Esophagus squamous epithelium (tissue), 5 donors: ENCODE data around the gene CRTC2. TPM values are rescaled to one million over a fixed set of nuclear protein-coding genes. Genes with fewer than 3 reads are reported as not detected.
"Not testable (repeated sequence)": the region's sequence is repeated elsewhere in the genome, so short reads cannot be mapped to it uniquely, and the experiment has no call there.

Experiments
- DNase-seq: peaks from one replicate; lab custom pipeline; 2025; lab: John Stamatoyannopoulos, UW
- H3K27ac ChIP-seq, 4 donors: fragments of 200-600 bp; sonication (generic); one replicate each; pipeline ENCODE4 v1.5.1; 2016 to 2019; ENCODE audit warnings: mild to moderate bottlenecking in 1 of 4
- H3K27me3 ChIP-seq, 4 donors: fragments of 200-600 bp; sonication (generic); 1 replicate in 3 of 4; 2 replicates in 1 of 4; pipeline versions ENCODE4 v1.5.1 to v1.6.0; 2017 to 2021; ENCODE audit warnings: antibody characterized with exemption in 1 of 4
- H3K36me3 ChIP-seq, 3 donors: fragments of 200-600 bp; sonication (generic); one replicate each; pipeline ENCODE4 v1.5.1; 2016 to 2019
- H3K4me1 ChIP-seq, 3 donors: fragments of 200-600 bp; sonication (generic); one replicate each; pipeline ENCODE4 v1.5.1; 2017 to 2019
- H3K4me3 ChIP-seq, 4 donors: fragments of 200-600 bp; sonication (generic); 1 replicate in 3 of 4; 2 replicates in 1 of 4; pipeline ENCODE4 v1.5.1; 2016 to 2019; ENCODE audit warnings: mild to moderate bottlenecking in 2 of 4, moderate library complexity in 1 of 4
- H3K9me3 ChIP-seq, 3 donors: fragments of 200-600 bp; sonication (generic); one replicate each; pipeline ENCODE4 v1.5.1; 2016 to 2019
- POLR2A ChIP-seq, 4 donors: fragments of 450-650 bp; IDR thresholded peaks; one replicate each; pipeline ENCODE4 v1.6.1; 2017; ENCODE audit warnings: antibody characterized with exemption in 4 of 4, mild to moderate bottlenecking in 4 of 4, moderate library complexity in 3 of 4
- WGBS, 2 donors: methylation state at CpG; one replicate each; pipeline ENCODE4 v1.1.5; 2018; 5-methylcytosine and 5-hydroxymethylcytosine counted together
- intact Hi-C: fragments of 100-400 bp; cut with DNase I; formaldehyde crosslinking; loops from one replicate; pipeline ENCODE4 v1.15.0; 2022
- total RNA-seq, 4 donors: library from RNA; depleted of rRNA; stranded (reverse); fragments of >200 nt; gene quantifications; one replicate each; pipeline ENCODE4 v1.1.0, GENCODE V29; 2016
- TF ChIP-seq, protein P1 (sequence below), 6 experiments: fragments of 450-650 bp in 4 of 6; fragments of 200-600 bp in 2 of 6; sonication (generic) in 2 of 6; IDR thresholded peaks; one replicate each; pipeline ENCODE4 v1.5.1; 2016 to 2019; ENCODE audit warnings: antibody characterized with exemption in 6 of 6, mild to moderate bottlenecking in 4 of 6, moderate library complexity in 4 of 6
- donor health status: DM: yes; HTN: yes; CAD: no.

Gene CRTC2
- total RNA-seq, 4 donors from 2014 or later = 7.5 to 13.2 (median 8.0) TPM

DNA sequence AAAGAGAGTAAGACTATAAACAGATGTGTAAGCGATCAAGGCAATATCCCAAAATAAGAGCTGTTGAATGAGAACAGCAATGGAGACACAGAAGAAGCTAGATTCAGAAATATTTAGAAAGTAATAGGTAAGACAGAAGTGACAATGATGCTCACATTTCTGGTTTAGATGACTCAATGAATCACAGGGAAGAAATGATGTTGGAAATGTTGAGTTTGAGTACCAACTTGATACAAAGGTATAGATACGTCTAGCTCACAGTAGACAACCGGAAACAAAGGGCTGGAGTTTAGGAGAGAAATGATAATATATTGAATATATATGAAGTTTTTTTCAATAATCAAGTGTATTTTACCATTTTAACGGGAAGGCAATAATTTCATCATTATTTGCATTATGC, 42.1 kb downstream of the CRTC2 start:
- peaks cover 18 to 48% (median 21%) of the 10 kb centered on the region in 3 donors for H3K4me1 ChIP-seq
- peaks cover 0 to 23% (median 0%) of the 10 kb centered on the region in 3 donors for H3K36me3 ChIP-seq
- no peak for DNase-seq
- intact Hi-C loops = no loop called here
- H3K27me3 ChIP-seq = no peaks in the 10 kb centered on the region
- TF ChIP-seq, protein P1, sequence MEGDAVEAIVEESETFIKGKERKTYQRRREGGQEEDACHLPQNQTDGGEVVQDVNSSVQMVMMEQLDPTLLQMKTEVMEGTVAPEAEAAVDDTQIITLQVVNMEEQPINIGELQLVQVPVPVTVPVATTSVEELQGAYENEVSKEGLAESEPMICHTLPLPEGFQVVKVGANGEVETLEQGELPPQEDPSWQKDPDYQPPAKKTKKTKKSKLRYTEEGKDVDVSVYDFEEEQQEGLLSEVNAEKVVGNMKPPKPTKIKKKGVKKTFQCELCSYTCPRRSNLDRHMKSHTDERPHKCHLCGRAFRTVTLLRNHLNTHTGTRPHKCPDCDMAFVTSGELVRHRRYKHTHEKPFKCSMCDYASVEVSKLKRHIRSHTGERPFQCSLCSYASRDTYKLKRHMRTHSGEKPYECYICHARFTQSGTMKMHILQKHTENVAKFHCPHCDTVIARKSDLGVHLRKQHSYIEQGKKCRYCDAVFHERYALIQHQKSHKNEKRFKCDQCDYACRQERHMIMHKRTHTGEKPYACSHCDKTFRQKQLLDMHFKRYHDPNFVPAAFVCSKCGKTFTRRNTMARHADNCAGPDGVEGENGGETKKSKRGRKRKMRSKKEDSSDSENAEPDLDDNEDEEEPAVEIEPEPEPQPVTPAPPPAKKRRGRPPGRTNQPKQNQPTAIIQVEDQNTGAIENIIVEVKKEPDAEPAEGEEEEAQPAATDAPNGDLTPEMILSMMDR (IDR thresholded peaks at IDR 0.05) = no peak
- no peaks in the 10 kb centered on the region for H3K9me3 ChIP-seq
- WGBS, 2 donors = 74 to 78% methylated on average over 4 of the region's 4 CpGs
- no peak overlapping the region for H3K27ac ChIP-seq
- no peak overlapping the region for H3K4me3 ChIP-seq

DNA sequence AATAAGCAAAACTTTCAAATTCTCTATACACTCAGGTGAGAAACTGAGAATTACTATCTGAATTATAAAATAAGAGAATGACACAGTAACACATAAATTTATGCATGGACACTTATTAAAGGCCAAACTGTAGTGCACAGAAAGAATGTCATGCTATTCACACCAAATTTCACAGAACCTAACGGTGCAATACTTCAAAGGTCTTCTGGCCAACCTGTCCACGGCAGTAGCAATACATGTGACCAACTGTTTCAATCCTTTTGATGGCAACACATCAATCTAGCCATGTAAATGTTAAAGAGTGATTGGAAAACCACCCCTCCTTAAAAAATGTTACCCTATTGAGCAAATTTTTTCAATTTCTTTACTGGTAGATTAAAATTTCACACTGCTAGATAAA, 46.1 kb downstream of the CRTC2 start:
- H3K27ac ChIP-seq = no peak overlapping the region
- TF ChIP-seq, protein P1 (IDR thresholded peaks at IDR 0.05) = no peak
- TF ChIP-seq POLR2A (IDR thresholded peaks at IDR 0.05) = no peak
- H3K4me3 ChIP-seq = no peak overlapping the region
- no peaks in the 10 kb centered on the region for H3K9me3 ChIP-seq
- 63 to 65% methylated on average over 2 of the region's 2 CpGs for WGBS, 2 donors
- no peaks in the 10 kb centered on the region for H3K27me3 ChIP-seq
- H3K4me1 ChIP-seq = peaks cover 0 to 16% (median 0%) of the 10 kb centered on the region in 3 donors
- intact Hi-C loops = no loop called here
- H3K36me3 ChIP-seq = peaks cover 0 to 36% (median 0%) of the 10 kb centered on the region in 3 donors
- DNase-seq = no peak

DNA sequence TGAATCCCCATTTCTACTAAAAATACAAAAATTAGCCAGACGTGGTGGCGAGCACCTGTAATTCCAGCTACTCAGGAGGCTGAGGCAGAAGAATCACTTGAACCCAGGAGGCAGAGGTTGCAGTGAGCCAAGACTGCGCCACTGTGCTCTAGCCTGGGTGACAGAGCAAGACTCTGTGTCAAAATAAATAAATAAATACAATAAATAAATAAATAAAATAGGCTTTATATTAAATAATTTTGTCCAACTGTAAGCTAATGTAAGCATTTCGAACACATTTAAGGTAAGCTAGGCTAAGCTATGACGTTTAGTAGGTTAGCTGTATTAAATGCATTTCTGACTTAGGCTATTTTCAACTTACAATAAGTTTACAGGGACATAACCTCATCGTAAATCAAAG, 47.9 kb downstream of the CRTC2 start:
- WGBS, 2 donors = 80 to 87% methylated on average over 6 of the region's 6 CpGs
- H3K4me1 ChIP-seq = peaks cover 0 to 12% (median 0%) of the 10 kb centered on the region in 3 donors
- H3K27ac ChIP-seq, H3K4me3 ChIP-seq, DNase-seq, intact Hi-C loops, H3K9me3 ChIP-seq, H3K27me3 ChIP-seq: not testable (repeated sequence)
- peaks cover 0 to 41% (median 0%) of the 10 kb centered on the region in 3 donors for H3K36me3 ChIP-seq

DNA sequence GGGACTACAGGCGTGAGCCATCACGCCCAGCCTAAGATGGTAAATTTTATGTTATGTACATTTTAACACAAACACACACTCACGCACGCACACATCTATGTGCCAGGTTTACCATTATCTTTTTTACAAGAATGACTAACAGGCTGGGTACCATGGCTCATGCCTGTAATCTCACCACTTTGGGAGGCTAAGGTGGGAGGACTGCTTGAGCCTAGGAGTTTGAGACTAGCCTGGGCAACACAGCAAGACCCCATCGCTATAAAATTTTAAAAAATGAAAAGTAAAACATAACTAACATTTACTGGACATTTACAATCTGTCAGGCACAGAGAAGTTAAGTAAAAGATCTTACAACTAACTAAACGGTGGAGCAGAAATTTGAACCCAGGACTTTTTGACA, 50.3 kb downstream of the CRTC2 start:
- TF ChIP-seq POLR2A (IDR thresholded peaks at IDR 0.05) = no peak
- TF ChIP-seq, protein P1 (IDR thresholded peaks at IDR 0.05) = no peak
- Histone ChIP-seq H3K4me3 (no peak overlapping the region), H3K9me3 (no peaks in the 10 kb centered on the region), H3K36me3 (peaks cover 0 to 33% (median 0%) of the 10 kb centered on the region in 3 donors), H3K27ac (no peak overlapping the region), H3K27me3 (no peaks in the 10 kb centered on the region), H3K4me1 (peaks cover 0 to 26% (median 0%) of the 10 kb centered on the region in 3 donors)
- WGBS, 2 donors = 95% methylated on average over 4 to 6 of the region's 6 CpGs
- intact Hi-C loops = no loop called here
- DNase-seq = no peak

DNA sequence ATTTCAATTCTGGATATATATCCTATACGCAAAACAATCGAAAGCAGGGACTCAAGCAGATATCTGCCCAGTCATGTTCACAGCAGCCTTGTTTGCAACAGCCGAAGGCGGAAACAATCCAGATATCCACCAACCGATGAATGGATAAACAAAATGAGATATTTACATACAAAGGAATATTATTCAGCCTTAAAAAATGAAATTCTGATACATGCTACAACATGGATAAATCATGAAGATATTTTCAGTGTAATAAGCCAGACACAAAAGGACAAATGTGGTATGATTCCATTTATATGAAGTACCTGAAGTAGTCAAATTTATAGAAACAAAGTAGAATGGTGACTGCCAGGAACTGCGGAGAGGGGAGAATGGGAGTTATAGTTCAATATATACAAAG, 51.3 kb downstream of the CRTC2 start:
- DNase-seq = no peak
- no peak for TF ChIP-seq POLR2A (IDR thresholded peaks at IDR 0.05)
- TF ChIP-seq, protein P1 (IDR thresholded peaks at IDR 0.05) = no peak

DNA sequence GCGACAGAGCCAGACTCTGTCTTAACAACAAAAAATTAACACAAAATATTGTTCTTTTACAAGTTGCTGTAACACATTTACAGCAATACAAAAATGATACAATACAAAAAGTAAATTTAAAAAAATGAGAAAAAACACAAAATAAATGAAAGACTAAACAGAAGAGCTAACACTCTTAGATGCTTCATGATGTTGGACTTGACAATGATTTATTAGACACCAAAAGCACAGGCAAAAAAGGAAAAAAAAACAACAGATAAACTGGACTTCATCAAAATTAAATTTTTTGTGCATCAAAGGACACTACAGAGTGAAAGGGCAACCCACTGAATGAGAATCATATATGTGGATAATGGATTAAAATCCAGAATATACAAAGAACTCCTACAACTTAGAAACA, 52.0 kb downstream of the CRTC2 start:
- Histone ChIP-seq H3K4me1 (peaks cover 0 to 25% (median 0%) of the 10 kb centered on the region in 3 donors), H3K36me3 (peaks cover 0 to 42% (median 0%) of the 10 kb centered on the region in 3 donors), H3K27me3 (no peaks in the 10 kb centered on the region), H3K27ac (no peak overlapping the region), H3K4me3 (no peak overlapping the region), H3K9me3 (no peaks in the 10 kb centered on the region)
- no peak for DNase-seq
- 75 to 100% methylated on average over 1 of the region's 1 CpG for WGBS, 2 donors
- intact Hi-C loops = no loop called here
- TF ChIP-seq POLR2A (IDR thresholded peaks at IDR 0.05) = no peak
- TF ChIP-seq, protein P1 (IDR thresholded peaks at IDR 0.05) = no peak

More for the DNA sequence above, 51.3 kb downstream of the CRTC2 start:
- WGBS, 2 donors = 78 to 85% methylated on average over 6 of the region's 6 CpGs
- Histone ChIP-seq H3K4me3 (no peak overlapping the region), H3K27me3 (no peaks in the 10 kb centered on the region), H3K27ac (no peak overlapping the region), H3K36me3 (peaks cover 0 to 42% (median 0%) of the 10 kb centered on the region in 3 donors), H3K4me1 (peaks cover 0 to 25% (median 0%) of the 10 kb centered on the region in 3 donors), H3K9me3 (no peaks in the 10 kb centered on the region)
- intact Hi-C loops = no loop called here

DNA sequence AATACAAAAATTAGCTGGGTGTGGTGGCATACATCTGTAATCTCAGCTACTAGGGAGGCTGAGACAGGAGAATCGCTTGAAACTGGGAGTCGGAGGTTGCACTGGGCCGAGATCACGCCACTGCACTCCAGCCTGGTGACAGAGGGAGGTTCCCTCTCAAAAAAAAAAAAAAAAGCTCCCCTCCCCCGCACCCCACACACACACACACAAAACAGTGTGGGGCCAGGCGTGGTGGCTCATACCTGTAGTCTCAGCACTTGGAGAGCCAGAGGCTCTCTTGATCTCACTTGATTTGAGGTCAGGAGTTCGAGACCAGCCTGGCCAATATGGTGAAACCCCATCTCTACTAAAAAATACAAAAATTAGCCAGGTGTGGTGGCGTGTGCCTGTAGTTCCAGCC, 52.5 kb downstream of the CRTC2 start:
- H3K9me3 ChIP-seq, H3K27me3 ChIP-seq, H3K27ac ChIP-seq, DNase-seq, H3K4me3 ChIP-seq, intact Hi-C loops: not testable (repeated sequence)
- 88 to 93% methylated on average over 6 of the region's 8 CpGs for WGBS, 2 donors
- Histone ChIP-seq H3K36me3 (peaks cover 0 to 42% (median 0%) of the 10 kb centered on the region in 3 donors), H3K4me1 (peaks cover 0 to 25% (median 0%) of the 10 kb centered on the region in 3 donors)
